Erythroblast (primary cell): ENCODE measurements around the gene SLC38A4.

Source experiments
- GATA1 ChIP-seq: IDR thresholded peaks from 2 replicates; pipeline ENCODE4 v1.6.1; 2011; ENCODE audit warnings: low read depth, mild to moderate bottlenecking, control low read depth, low read length, moderate library complexity
- POLR2A ChIP-seq: IDR thresholded peaks from 2 replicates; pipeline ENCODE4 v1.6.1; 2011; ENCODE audit warnings: mild to moderate bottlenecking, low read length

- TF ChIP-seq POLR2A (no peak), GATA1 (no peak)
These were observed at the start of gene SLC38A4 for GRCh38 chr12:46825591-46826414.
